ENCODE results near the gene ACRV1.

The ACRV1 gene

GRCh38 chr11:125649465-125650166, 31.0 kb downstream of the ACRV1 start:
- no peak for FAIRE-seq
- no peak for DNase-seq (ENCODE audit: low spot score)

GRCh38 chr11:125645871-125646270, 34.8 kb downstream of the ACRV1 start:
- DNase-seq (ENCODE audit: low spot score) (no peak), FAIRE-seq (no peak)

- peak; percentile 78 for FAIRE-seq
- peak; percentile 22 for DNase-seq (ENCODE audit: low spot score)
These were observed 42.3 kb downstream of the ACRV1 start for GRCh38 chr11:125638315-125638714.

- no peak for FAIRE-seq
- no peak for DNase-seq (ENCODE audit: low spot score)
These were observed 42.8 kb downstream of the ACRV1 start for GRCh38 chr11:125637840-125638239.

GRCh38 chr11:125627236-125627910, 53.3 kb downstream of the ACRV1 start:
- DNase-seq (ENCODE audit: low spot score) (no peak), FAIRE-seq (no peak)

GRCh38 chr11:125626288-125626950, 54.2 kb downstream of the ACRV1 start:
- DNase-seq (ENCODE audit: low spot score) (peak; percentile 70), FAIRE-seq (peak; percentile 42)

- DNase-seq (ENCODE audit: low spot score) (peak; percentile 77), FAIRE-seq (no peak)
These were observed 54.9 kb downstream of the ACRV1 start for GRCh38 chr11:125625630-125626287.

- FAIRE-seq, result no peak
- DNase-seq (ENCODE audit: low spot score), result no peak
These were observed 55.4 kb downstream of the ACRV1 start for GRCh38 chr11:125625225-125625629.

GRCh38 chr11:125624756-125625213, 55.9 kb downstream of the ACRV1 start, which contains the start of gene CHEK1:
CHEK1 (plus strand) TSS chr11:125625163; CDS start chr11:125626769, 1,606 bp downstream.
- FAIRE-seq (no peak), DNase-seq (ENCODE audit: low spot score) (no peak)

- no peak for DNase-seq (ENCODE audit: low spot score)
- FAIRE-seq, result no peak
These were observed 57.6 kb downstream of the ACRV1 start for GRCh38 chr11:125623064-125623463.

- no peak for FAIRE-seq
- DNase-seq (ENCODE audit: low spot score), result peak; percentile 24
These were observed 58.7 kb downstream of the ACRV1 start for GRCh38 chr11:125621995-125622394.
